ENCODE measurements around the gene TMED1. TPM values are rescaled to one million over a fixed set of nuclear protein-coding genes. Genes with fewer than 3 reads are reported as not detected.

TMED1 gene, protein sequence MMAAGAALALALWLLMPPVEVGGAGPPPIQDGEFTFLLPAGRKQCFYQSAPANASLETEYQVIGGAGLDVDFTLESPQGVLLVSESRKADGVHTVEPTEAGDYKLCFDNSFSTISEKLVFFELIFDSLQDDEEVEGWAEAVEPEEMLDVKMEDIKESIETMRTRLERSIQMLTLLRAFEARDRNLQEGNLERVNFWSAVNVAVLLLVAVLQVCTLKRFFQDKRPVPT
- total RNA-seq = 52.4 and 64.0 TPM in 2 replicates

GRCh38 chr19:10835754-10836478 is at the start of gene TMED1:
TSS of gene TMED1 (minus strand) at chr19:10836212. CDS start at chr19:10836191, 21 bp downstream.

DNA sequence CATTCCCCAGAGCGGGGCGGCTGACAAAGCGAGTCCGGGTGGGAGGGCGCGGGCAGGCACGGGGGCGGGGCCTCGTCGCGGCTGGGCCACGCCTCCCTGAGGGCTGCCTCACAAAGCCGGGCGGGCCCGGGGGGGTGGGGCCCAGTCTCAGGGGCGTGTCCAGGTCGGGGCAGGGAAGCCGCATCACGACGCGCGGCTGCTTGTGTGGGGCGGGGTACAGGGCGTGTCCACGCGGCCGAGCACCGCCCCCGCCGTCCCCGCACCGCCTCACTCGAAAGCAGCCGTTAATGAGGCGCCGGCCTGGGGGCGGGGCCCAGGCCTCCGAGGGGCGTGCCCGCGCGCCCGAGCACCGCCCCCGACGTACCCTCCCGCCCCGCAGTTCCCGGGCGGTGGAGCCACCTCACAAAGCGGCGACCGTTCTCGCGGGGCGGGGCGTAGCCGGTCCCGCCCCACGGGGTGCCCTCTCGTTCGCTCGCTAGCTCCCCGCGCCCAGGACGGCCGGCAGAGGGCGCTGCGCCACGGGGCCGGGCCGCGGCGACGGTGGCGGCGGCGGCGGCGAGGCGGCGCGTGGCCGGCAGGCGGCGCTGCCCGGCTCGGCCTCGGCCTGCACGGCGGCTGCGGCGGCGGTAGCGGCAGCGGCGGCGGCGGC is 35.1 kb upstream of the TMED1 start, which contains the start of gene CARM1:
Gene CARM1, plus strand, starts transcription at position 599 of the 649 bp plus-strand sequence. CDS start 150 bp downstream, outside the sequence.

DNA sequence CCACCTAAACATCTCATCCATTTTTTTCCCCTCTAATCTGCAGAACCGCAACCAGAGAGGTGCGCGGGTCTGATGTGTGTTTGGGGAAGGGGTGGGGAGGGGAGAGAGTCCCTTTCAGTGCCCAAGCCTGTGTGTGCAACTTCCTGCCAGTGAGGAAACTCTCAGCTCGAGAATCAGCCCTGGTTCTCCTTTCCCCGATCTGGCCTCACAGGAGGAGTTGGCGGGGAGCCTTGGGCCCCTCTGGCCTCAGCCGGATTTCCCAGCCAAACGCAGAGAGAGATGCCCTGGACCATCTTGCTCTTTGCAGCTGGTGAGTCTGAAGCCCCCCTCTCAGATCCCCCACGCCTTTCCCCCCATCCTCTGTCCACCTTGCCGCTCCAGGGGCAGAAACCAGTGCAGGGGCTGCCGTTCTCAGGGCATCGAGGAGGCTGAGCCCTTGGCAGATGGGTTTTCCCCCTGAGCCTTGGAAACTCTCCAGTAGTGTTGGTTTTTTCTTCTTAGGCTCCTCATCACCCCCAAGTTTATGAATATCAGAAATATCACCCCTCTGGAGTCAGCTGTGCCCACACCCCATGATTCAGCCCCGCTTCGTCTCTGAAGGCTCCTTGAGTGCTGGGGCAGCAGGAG is 12.3 kb upstream of the TMED1 start, which contains the start of gene C19orf38:
Gene C19orf38, plus strand, starts transcription at position 186 of the 627 bp plus-strand sequence. Its CDS starts 94 bp downstream, at position 280.

Other genes starting within 250 kb of the TMED1 start
- not detected in 2 replicates for gene AP1M2, start 248.9 kb downstream of the TMED1 start, total RNA-seq
- 64.2 and 75.7 TPM in 2 replicates for gene SLC44A2, start 210.7 kb downstream of the TMED1 start, total RNA-seq
- 127 and 147 TPM in 2 replicates for gene ILF3, start 181.9 kb downstream of the TMED1 start, total RNA-seq
- 30.8 and 34.3 TPM in 2 replicates for gene QTRT1, start 134.8 kb downstream of the TMED1 start, total RNA-seq
- gene DNM2, start 118.1 kb downstream of the TMED1 start, total RNA-seq = 89.7 and 107 TPM in 2 replicates
- gene C19orf38, start 12.2 kb upstream of the TMED1 start, total RNA-seq = not detected in 2 replicates
- gene CARM1, start 35.3 kb upstream of the TMED1 start, total RNA-seq = 36.0 and 42.9 TPM in 2 replicates
- 52.8 and 58.6 TPM in 2 replicates for gene YIPF2, start 92.4 kb upstream of the TMED1 start, total RNA-seq
- gene TIMM29, start 92.6 kb upstream of the TMED1 start, total RNA-seq = 33.6 and 37.2 TPM in 2 replicates
- 90.7 and 102 TPM in 2 replicates for gene SMARCA4, start 124.8 kb upstream of the TMED1 start, total RNA-seq